22Rv1 (cell line): Measurements from ENCODE around the gene EXOSC1.

Source experiments
- CTCF ChIP-seq: fragments of 450-650 bp; IDR thresholded peaks from 2 replicates; pipeline ENCODE4 v1.5.1; 2017; ENCODE audit warnings: mild to moderate bottlenecking
- ZFX ChIP-seq: fragments of 450-650 bp; IDR thresholded peaks from 2 replicates; pipeline ENCODE4 v1.6.1; 2017; ENCODE audit warnings: antibody characterized with exemption, borderline replicate concordance

DNA sequence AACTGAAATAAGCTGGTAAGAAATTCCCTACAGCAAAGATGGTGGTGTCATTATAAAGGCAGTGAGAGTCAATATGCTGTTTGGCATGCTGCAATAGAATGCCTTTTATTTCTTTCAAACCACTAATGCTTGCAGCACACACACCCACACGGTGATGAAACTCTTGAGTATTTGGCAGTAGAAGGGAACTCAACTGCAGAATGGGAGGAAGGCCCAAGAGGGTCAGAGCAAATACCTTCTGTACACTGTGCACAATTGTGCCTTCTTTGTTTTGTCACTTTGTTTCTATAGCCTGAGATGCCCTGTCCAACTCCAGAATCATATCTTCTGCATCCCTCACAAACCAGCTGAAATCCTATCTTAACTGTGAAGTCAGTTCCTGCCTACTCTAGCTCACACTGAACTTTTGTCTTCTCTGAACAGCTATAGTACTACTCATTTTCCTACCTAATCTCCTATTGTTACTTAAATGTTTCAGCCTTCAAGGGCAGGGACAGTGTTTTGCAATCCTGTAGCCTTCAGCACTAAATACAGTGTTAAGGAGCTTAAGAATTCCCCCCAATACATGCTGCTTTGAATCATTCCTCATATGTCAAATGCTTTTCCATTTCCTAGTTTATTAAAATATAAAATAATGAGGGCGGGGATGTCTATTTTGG lies 30.3 kb upstream of the EXOSC1 start:
- TF ChIP-seq CTCF (no peak), ZFX (no peak)
